NOMO-1 treated with dmso at 0.1 percent for 144 hours (cell line): ENCODE data around the gene FGF14.

Experiments used
- DNase-seq: peaks from one replicate; lab custom pipeline; 2025; ENCODE audit not compliant: unreplicated experiment; lab: John Stamatoyannopoulos, UW

FGF14 gene

DNA sequence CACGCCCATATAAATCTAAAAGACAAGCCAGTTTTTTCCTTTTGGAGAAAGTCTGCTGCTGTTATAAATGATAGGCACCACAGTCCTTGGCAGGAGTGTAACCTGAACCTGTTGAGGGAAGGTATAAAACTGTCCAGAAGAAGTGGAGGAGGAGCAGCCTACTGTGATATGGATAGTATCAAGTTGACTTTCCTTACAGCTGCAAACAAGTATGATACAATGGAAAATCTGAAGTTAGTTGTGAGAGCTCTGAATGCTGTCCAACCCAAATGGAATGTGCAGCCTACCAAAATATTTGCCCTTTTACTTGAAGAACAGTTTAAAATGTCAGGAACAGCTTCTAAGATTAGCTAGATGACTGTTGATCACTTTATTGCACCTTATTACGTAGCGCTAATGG is 399.6 kb downstream of the FGF14 start:
- DNase-seq, result no peak

DNA sequence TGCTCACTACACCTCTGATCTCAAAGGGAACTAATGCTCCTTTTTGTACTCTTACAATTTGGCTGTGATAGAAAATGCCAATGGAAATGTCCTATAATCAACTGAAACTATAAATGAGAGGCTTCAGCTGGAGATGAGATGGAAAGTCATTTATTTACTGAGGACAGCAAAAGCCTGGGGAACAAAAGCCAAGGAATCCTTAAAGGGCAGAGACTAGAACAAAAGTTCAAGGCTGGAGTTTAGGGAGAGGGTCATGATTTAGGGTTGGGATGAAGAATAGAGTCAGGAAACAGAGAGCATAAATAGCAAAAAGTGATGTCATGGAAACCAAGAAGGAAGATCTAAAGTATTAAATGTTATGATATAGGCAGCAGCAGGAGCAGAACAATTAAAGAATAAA is 401.1 kb downstream of the FGF14 start:
- DNase-seq, result no peak

- no peak for DNase-seq
Measured at GRCh38 chr13:101998129-101998528, 403.7 kb downstream of the FGF14 start.

GRCh38 chr13:101996954-101997353 is 404.9 kb downstream of the FGF14 start:
- no peak for DNase-seq

- no peak for DNase-seq
Measured at GRCh38 chr13:101989798-101990350, 412.0 kb downstream of the FGF14 start.

DNA sequence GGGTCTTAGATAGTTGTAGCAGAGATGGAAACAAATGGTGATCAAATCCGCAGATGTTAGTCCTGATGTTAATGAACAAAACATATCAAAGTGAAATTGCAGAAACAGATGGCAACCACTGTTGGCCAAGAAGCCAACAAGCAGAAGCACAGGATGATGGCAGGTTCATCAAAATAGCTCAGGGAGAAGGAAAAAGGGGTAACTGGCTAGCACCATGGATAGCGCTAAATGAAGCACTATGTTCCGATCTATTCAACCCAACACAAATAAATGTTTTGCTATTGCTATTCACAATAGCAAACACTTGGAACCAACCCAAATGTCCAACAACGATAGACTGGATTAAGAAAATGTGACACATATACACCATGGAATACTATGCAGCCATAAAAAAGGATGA is 413.7 kb downstream of the FGF14 start:
- no peak for DNase-seq

DNA sequence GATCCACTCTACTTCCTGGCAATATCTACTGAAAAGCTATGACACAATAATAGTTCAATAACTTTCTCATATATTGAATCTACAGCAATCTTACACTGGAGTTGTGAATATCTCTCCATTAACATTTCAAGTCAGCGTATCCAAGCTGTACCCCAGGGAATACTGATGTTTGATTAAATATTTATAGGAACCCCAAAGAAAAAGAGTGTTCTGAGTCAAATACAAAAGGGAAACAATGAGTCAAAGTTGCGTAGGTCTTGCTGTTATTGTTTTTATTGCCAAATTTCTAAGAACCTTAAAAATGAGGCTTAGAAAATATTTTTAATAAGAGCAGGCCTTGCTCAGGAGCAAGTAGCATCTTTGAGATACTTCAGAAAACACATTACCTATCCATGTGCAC is 415.5 kb downstream of the FGF14 start:
- DNase-seq, result no peak

DNA sequence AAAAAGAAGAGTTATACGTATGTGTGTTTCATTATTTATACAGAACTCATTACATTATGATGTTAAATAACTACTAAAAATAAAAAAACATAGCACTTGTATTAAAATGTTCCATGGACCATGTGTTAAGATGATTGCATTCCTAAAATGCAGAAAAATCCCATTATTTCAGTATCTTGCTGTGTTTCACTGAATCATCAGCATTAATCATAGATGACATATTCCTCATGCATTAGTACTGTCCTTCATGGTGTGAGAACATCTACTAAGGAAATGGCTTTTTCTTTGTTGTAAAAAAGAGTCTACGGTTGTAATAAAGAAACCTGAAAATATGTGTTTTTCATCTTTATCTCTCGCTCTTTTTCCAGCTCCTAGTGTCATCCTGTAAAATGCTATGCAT is 416.5 kb downstream of the FGF14 start:
- no peak for DNase-seq

DNA sequence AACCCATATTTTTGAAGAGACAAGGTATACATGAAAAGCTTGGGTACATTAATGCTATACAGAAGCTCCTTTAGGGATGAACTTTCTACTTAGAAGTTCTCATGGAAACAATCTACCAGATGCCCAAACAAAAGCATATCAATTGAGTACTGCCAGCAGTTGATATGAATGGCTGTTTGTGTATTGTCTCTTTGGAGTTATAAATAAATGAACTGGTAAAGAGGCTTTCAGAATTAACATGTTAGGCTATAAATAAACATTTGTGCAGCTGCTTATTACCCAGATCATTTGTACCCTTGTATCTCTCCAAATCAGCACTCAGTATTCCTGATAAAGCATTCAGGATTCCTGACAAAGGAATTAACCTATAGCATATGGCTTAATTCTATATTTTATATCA is 418.9 kb downstream of the FGF14 start:
- no peak for DNase-seq

GRCh38 chr13:101979825-101980224 is 422.0 kb downstream of the FGF14 start:
- DNase-seq, result no peak

DNA sequence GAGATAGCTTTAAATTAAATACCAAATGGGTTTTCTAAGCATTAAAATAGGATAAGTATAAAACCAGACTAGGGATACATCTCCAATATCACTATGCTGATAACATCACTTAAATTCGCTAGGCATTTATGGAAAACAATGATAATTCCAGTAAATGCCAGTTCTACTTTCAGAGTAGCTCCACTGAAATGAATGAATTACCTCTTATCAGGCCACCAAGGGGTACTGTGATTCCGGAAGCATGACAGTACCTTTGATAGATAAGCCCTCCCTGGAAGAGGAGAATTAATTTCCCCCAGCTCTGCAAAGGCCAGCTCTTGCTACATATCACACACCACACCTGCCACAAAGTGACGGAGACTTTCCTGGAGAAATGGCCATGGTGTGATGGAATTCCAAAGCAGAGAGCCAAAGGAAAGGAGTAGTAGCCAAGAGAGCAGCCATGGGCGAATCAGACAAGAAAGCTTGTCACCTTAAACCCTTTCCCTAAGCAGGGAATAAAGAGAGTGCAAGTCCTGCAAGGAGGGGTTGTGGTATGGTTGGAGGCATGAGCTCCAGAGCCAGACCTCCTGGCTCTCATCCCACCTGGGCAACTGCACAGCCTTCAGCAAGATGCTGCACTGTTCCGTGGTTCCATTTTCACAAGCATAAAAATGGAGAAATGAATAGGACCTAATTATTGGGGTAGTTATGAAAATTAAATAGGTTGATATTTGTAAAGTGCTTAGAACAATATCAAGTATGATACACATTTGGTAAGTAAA is 423.1 kb downstream of the FGF14 start:
- DNase-seq, result no peak

- no peak for DNase-seq
Measured at GRCh38 chr13:101977475-101977874, 424.4 kb downstream of the FGF14 start.

DNA sequence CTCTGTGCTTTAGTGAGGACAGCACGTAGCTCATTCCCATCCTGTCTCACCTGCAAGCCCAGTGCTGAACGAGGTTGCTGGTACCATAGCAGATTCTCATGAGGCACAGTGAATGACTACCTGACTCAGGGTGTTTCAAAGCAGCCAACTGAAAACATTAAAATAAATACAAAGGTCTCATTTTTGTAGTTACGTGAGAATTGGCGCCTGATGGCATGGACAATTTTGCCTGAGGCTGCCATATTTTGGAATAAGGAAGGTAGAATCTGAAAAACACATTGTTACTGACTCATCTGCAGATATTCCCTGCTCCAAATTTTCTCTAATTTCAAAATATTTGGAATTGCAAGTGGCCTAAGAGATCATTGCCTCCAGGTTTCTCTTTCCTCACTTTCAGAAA is 429.7 kb downstream of the FGF14 start:
- DNase-seq, result no peak

DNA sequence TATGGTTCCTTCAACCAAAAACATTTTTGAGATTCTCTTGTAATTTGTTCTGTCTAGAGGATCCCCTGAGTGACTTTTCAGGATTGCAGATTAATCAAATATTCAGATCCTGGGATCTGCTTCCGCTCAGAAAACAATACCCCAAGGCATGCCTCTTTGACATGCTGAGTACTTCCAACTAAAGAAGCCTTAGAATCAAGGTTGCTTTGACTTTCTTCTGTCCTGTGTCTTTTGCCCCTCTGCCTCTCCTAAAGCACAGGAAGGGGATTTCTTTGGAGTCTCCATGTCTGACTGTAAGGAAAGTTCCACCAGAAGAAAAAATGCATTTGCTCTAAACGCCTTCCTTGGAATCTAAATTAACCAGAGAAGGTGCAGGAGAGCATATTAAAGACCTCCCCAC is 431.5 kb downstream of the FGF14 start:
- DNase-seq, result no peak

- DNase-seq, result no peak
Measured at GRCh38 chr13:101967781-101968180, 434.1 kb downstream of the FGF14 start.

DNA sequence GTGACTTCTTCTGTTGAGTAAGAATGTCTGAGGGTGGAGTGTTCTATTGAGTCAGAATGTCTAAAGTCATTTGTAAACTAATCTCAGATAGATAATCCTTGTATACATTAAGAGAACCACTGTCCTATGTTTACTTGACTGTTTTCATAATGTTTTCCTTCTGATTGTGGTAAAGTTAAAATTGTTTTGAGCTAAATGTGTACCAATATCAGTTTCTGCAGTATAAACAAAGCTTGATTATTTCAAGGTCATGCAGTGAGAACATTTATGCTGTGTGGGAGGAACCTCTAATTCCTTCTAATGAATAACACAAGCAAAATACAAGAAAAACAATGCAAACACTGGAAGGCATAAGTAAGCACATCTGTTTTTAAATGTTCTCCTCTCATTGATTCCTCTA is 434.6 kb downstream of the FGF14 start:
- DNase-seq, result no peak

GRCh38 chr13:101965096-101965495 is 436.8 kb downstream of the FGF14 start:
- no peak for DNase-seq

DNA sequence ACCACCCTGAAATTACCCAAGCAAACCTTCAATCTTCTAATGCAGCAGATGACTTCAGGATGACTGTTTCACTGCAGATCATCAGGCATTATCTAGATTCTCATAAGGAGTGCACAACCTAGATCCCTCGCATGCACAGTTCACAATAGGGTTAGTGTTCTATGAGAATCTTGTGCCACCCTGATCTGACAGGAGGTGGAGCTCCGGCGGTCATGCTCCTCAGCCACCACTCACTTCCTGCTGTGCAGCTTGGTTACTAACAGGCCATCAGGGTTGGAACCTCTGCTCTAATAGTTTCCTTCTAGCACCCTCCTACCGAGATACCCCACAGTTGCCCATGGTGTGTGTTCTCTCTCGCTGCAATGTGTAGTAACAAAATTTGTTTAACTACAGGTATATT is 442.8 kb downstream of the FGF14 start:
- DNase-seq, result no peak

GRCh38 chr13:101955764-101956163 is 446.1 kb downstream of the FGF14 start:
- no peak for DNase-seq

DNA sequence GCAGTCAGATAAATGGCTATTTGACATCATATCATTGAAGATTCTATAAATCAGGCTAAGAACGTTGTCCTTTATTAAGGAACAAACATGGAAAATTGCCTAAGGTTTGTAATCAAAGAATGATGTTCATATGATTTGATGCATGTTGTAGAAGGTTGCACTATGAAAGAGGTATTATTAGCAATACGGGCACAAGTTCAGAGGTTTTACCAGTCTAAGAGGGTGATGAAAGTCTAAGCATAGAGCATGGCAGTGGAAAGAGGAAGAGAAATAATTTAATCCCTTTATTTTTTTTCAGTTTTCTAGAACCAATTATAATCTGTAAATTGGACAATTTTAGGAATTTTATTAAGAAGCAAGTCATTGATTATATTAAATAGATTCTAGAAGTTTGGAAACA is 450.7 kb downstream of the FGF14 start:
- DNase-seq, result no peak

GRCh38 chr13:101949681-101950080 is 452.2 kb downstream of the FGF14 start:
- no peak for DNase-seq

DNA sequence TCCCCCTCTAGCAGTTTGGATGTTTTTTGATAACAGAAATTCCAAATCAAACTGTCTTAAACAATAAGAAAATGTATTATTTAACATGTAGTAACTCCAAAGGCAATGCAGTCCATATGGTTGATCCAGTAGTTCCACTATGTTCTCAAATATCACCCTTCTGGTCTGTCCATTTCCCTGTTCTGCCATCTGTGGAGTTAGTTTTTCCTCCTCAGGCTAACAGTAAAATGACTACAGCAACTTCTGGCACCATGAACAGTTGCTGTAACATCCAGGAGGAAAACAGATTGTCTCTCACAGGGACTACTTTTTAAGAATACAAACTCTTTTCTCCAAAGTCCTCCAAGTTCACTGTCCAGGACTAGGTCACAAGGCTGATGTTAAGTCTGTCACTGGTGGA is 455.4 kb downstream of the FGF14 start:
- no peak for DNase-seq

DNA sequence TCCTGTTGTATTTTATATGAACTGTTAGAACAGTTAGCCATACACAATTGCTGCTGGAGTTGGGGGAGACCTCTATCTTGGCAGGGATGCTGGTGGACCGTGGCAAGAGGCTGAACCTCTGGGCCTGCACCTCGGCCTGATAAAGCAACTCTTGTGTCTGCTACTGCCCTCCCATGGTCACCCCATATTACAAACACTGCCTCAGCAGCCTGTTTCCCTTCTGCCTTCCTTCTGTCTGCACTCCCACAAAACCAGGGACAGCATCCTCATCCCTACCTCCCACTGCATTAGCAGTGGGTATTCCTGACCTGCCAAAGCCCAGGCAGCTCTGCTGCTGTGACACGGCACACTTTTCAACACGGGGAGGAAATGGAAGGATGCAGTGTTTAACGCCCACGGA is 456.4 kb downstream of the FGF14 start:
- no peak for DNase-seq
